Caco-2 (cell line): ENCODE data around the gene EDRF1. TPM values are rescaled to one million over a fixed set of nuclear protein-coding genes. Genes with fewer than 3 reads are reported as not detected.
"Not testable (repeated sequence)": the region's sequence is repeated elsewhere in the genome, so short reads cannot be mapped to it uniquely, and the experiment has no call there.

Experiments
- BruUV-seq: library from RNA; stranded (reverse); fragments of 400-500 nt; replicated peaks from 2 replicates; lab custom pipeline; 2021; lab: Mats Ljungman, UMichigan
- CTCF ChIA-PET: fragments of 300-600 bp; sonication (Branson Sonifier 250); formaldehyde crosslinking; loops from one replicate; lab custom pipeline; 2022; ENCODE audit warnings: antibody characterized with exemption; lab: Charles Lee
- POLR2A ChIA-PET: fragments of 300-600 bp; sonication (Branson Sonifier 250); formaldehyde crosslinking; loops from one replicate; lab custom pipeline; 2022; ENCODE audit warnings: antibody characterized with exemption; lab: Charles Lee
- DNase-seq, 2 experiments: peaks; one replicate each; pipeline versions ENCODE4 v3.0.0 to v3.0.0-alpha.2; 2020 to 2022
- H3K27me3 ChIP-seq: replicated peaks from 2 replicates; pipeline ENCODE4 v1.6.0; 2011; ENCODE audit warnings: low read length; ENCODE audit not compliant: control insufficient read depth, insufficient read depth
- H3K36me3 ChIP-seq: 2 replicates; pipeline ENCODE4 v1.5.1; 2011; ENCODE audit warnings: low read length; ENCODE audit not compliant: control insufficient read depth, insufficient read depth
- H3K4me1 ChIP-seq: fragments of 250-450 bp; sonication (Bioruptor Pico); 2 replicates; pipeline ENCODE4 v1.5.1; 2020; ENCODE audit warnings: mild to moderate bottlenecking
- H3K4me3 ChIP-seq: 2 replicates; pipeline ENCODE4 v1.5.1; 2011; ENCODE audit warnings: low read depth, mild to moderate bottlenecking, control low read depth, low read length
- H3K9me3 ChIP-seq: fragments of 250-450 bp; sonication (Bioruptor Pico); 2 replicates; pipeline ENCODE4 v1.5.1; 2020; ENCODE audit warnings: mild to moderate bottlenecking, moderate library complexity
- H3K27ac Mint-ChIP-seq: one replicate; pipeline ENCODE4 v1.8.0; 2022; ENCODE audit warnings: mixed read lengths; ENCODE audit not compliant: unreplicated experiment
- H3K27me3 Mint-ChIP-seq: one replicate; pipeline ENCODE4 v1.8.0; 2022; ENCODE audit warnings: mixed read lengths; ENCODE audit not compliant: insufficient read depth, unreplicated experiment
- H3K36me3 Mint-ChIP-seq: one replicate; pipeline ENCODE4 v1.8.0; 2022; ENCODE audit warnings: mild to moderate bottlenecking, mixed read lengths; ENCODE audit not compliant: insufficient read depth, unreplicated experiment
- H3K4me1 Mint-ChIP-seq: one replicate; pipeline ENCODE4 v1.8.0; 2022; ENCODE audit warnings: low read depth, mixed read lengths; ENCODE audit not compliant: unreplicated experiment
- H3K4me3 Mint-ChIP-seq: one replicate; pipeline ENCODE4 v1.8.0; 2022; ENCODE audit warnings: mild to moderate bottlenecking, moderate library complexity, mixed read lengths; ENCODE audit not compliant: unreplicated experiment
- H3K9me3 Mint-ChIP-seq: one replicate; pipeline ENCODE4 v1.8.0; 2022; ENCODE audit warnings: mixed read lengths; ENCODE audit not compliant: unreplicated experiment
- CTCF ChIP-seq, 2 experiments: fragments of 200-600 bp in 1 of 2; IDR thresholded peaks; 1 replicate in 1 of 2; 2 replicates in 1 of 2; pipeline versions ENCODE4 v1.5.1 to v1.8.0; 2011 to 2022; ENCODE audit warnings: antibody characterized with exemption in 1 of 2, control low read depth in 1 of 2, inconsistent platforms in 1 of 2, low read depth in 1 of 2, low read length in 1 of 2, mild to moderate bottlenecking in 1 of 2, moderate library complexity in 1 of 2; ENCODE audit not compliant: insufficient read depth in 1 of 2, severe bottlenecking in 1 of 2, unreplicated experiment in 1 of 2
- intact Hi-C: fragments of 100-400 bp; cut with micrococcal nuclease; formaldehyde crosslinking; loops from one replicate; pipeline ENCODE4 v1.10.0; 2022; ENCODE audit not compliant: unreplicated experiment
- total RNA-seq: library from RNA; stranded (reverse); gene quantifications from 2 replicates; pipeline ENCODE4 v1.2.3, GENCODE V29; 2022

Gene EDRF1
- total RNA-seq, 1 experiment from 2014 or later: 40.9 TPM

GRCh38 chr10:125708971-125709503 lies 10.5 kb upstream of the EDRF1 start:
- H3K4me1 Mint-ChIP-seq: peaks cover 24% of the 10 kb centered on the region
- no peak for TF ChIP-seq CTCF (IDR thresholded peaks at IDR 0.05; ENCODE audit: insufficient read depth in 1 of 2, low read depth in 1 of 2, low read length in 1 of 2, severe bottlenecking in 1 of 2, unreplicated experiment in 1 of 2)
- intact Hi-C loops: loop anchor here (10.0 kb wide), 1 partner anchor 544 kb away; the partner anchor contains the start of gene CTBP2
- peaks cover 4% of the 10 kb centered on the region for H3K27me3 Mint-ChIP-seq
- no peaks in the 10 kb centered on the region for H3K36me3 Mint-ChIP-seq
- H3K4me3 Mint-ChIP-seq: no peak overlapping the region
- Histone ChIP-seq H3K4me3 (no peak overlapping the region), H3K36me3 (no peaks in the 10 kb centered on the region), H3K27me3 (no peaks in the 10 kb centered on the region), H3K4me1 (peaks cover 17% of the 10 kb centered on the region), H3K9me3 (no peaks in the 10 kb centered on the region)
- ChIA-PET POLR2A (no interaction called here), CTCF (no interaction called here)
- no peak for DNase-seq
- H3K27ac Mint-ChIP-seq: no peak overlapping the region
- BruUV-seq: no TSS peak
- no peaks in the 10 kb centered on the region for H3K9me3 Mint-ChIP-seq

- no peaks in the 10 kb centered on the region for H3K9me3 ChIP-seq
- Mint-ChIP-seq H3K27me3 (peaks cover 4% of the 10 kb centered on the region), H3K4me3 (no peak overlapping the region), H3K9me3 (no peaks in the 10 kb centered on the region), H3K36me3 (no peaks in the 10 kb centered on the region), H3K27ac (no peak overlapping the region), H3K4me1 (peaks cover 24% of the 10 kb centered on the region)
- no peaks in the 10 kb centered on the region for H3K36me3 ChIP-seq
- no peak for DNase-seq
- peaks cover 17% of the 10 kb centered on the region for H3K4me1 ChIP-seq
- intact Hi-C loops: loop anchor here (10.0 kb wide), 1 partner anchor 545 kb away; the partner anchor contains the start of gene CTBP2
- H3K27me3 ChIP-seq: no peaks in the 10 kb centered on the region
- BruUV-seq: no TSS peak
- ChIA-PET POLR2A (no interaction called here), CTCF (no interaction called here)
- no peak overlapping the region for H3K4me3 ChIP-seq
- TF ChIP-seq CTCF (IDR thresholded peaks at IDR 0.05; ENCODE audit: insufficient read depth in 1 of 2, low read depth in 1 of 2, low read length in 1 of 2, severe bottlenecking in 1 of 2, unreplicated experiment in 1 of 2): no peak
Measured at GRCh38 chr10:125709553-125710474, 9.7 kb upstream of the EDRF1 start.

- Mint-ChIP-seq H3K4me3 (no peak overlapping the region), H3K27me3 (peaks cover 4% of the 10 kb centered on the region), H3K4me1 (peaks cover 24% of the 10 kb centered on the region), H3K27ac (no peak overlapping the region), H3K36me3 (no peaks in the 10 kb centered on the region), H3K9me3 (no peaks in the 10 kb centered on the region)
- ChIA-PET CTCF (no interaction called here), POLR2A (no interaction called here)
- H3K4me1 ChIP-seq: peaks cover 17% of the 10 kb centered on the region
- H3K4me3 ChIP-seq: no peak overlapping the region
- intact Hi-C loops: no loop called here
- TF ChIP-seq CTCF (IDR thresholded peaks at IDR 0.05; ENCODE audit: insufficient read depth in 1 of 2, low read depth in 1 of 2, low read length in 1 of 2, severe bottlenecking in 1 of 2, unreplicated experiment in 1 of 2): no peak
- no peaks in the 10 kb centered on the region for H3K27me3 ChIP-seq
- H3K9me3 ChIP-seq: no peaks in the 10 kb centered on the region
- H3K36me3 ChIP-seq: no peaks in the 10 kb centered on the region
- DNase-seq: no peak
- BruUV-seq: no TSS peak
Measured at GRCh38 chr10:125711110-125711750, 8.3 kb upstream of the EDRF1 start.

DNA sequence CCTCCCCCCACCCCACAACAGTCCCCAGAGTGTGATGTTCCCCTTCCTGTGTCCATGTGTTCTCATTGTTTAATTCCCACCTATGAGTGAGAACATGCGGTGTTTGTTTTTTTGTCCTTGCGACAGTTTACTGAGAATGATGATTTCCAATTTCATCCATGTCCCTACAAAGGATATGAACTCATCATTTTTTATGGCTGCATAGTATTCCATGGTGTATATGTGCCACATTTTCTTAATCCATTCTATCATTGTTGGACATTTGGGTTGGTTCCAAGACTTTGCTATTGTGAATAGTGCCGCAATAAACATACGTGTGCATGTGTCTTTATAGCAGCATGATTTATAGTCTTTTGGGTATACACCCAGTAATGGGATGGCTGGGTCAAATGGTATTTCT lies 4.8 kb upstream of the EDRF1 start:
- DNase-seq, H3K27ac Mint-ChIP-seq, H3K36me3 Mint-ChIP-seq, H3K9me3 ChIP-seq, H3K27me3 Mint-ChIP-seq, intact Hi-C loops, CTCF ChIA-PET, H3K9me3 Mint-ChIP-seq, BruUV-seq, H3K4me1 Mint-ChIP-seq, H3K4me1 ChIP-seq, H3K36me3 ChIP-seq, H3K4me3 Mint-ChIP-seq, POLR2A ChIA-PET, H3K27me3 ChIP-seq, H3K4me3 ChIP-seq: not testable (repeated sequence)
